ENCODE data around the gene EIF3F.

DNA sequence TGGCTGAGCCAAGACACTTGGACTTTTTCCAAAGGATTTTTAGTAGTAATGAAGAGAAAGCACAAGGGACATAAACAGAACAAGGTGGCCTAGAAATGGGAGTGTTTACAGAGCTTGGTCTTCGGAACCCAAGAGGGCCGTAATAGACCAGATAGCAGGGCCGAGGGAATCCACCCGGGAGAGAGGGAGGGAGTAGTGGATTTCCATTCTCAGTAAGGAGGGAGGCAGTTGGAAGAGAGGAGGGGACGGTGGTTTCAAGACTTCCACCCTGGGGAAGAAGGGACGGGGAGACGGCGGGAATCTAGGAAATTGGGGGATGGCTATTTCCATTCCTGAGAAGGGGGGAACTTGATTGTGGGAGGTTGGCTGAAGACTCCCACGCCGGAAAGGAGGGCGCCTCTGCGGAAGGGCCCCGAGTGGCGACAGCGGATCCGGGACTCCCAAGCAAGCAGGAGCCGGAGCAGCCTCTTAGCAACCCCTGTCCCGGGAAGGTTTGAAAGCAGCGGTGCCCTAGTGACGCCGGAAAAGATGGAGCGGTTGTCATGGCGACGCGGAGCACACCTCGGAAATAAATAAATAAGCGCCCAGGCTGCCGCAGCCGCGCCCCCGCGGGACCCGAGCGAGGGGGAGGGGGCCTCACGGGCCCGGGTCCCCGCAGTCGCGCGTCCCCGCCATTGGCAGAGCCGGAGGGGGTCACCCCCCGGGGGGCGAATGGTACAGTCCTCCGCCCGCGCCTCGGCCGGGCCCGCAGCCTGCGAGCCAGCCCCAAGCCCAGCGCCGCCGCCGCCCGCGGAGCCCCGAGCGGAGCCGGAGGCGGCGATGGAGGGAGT lies 31.6 kb downstream of the EIF3F start:
- TF ChIP-seq, protein P1, sequence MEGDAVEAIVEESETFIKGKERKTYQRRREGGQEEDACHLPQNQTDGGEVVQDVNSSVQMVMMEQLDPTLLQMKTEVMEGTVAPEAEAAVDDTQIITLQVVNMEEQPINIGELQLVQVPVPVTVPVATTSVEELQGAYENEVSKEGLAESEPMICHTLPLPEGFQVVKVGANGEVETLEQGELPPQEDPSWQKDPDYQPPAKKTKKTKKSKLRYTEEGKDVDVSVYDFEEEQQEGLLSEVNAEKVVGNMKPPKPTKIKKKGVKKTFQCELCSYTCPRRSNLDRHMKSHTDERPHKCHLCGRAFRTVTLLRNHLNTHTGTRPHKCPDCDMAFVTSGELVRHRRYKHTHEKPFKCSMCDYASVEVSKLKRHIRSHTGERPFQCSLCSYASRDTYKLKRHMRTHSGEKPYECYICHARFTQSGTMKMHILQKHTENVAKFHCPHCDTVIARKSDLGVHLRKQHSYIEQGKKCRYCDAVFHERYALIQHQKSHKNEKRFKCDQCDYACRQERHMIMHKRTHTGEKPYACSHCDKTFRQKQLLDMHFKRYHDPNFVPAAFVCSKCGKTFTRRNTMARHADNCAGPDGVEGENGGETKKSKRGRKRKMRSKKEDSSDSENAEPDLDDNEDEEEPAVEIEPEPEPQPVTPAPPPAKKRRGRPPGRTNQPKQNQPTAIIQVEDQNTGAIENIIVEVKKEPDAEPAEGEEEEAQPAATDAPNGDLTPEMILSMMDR (IDR thresholded peaks at IDR 0.05), result no peak
- no peak for TF ChIP-seq EZH2phosphoT487 (IDR thresholded peaks at IDR 0.05)

Data from neural progenitor cell (in vitro differentiated cells).